HepG2 (cell line): ENCODE measurements around the gene SPNS3. TPM values are rescaled to one million over a fixed set of nuclear protein-coding genes. Genes with fewer than 3 reads are reported as not detected.

ENCODE experiments used
- ATAC-seq: fragments of 200-7000 bp; cut with Tn5 transposase; 3 replicates; pipeline ENCODE4 v1.9.1; 2020; ENCODE audit warnings: mild to moderate bottlenecking, moderate library complexity
- BruUV-seq: library from RNA; stranded (reverse); fragments of 400-500 nt; replicated peaks from 2 replicates; lab custom pipeline; 2021; lab: Mats Ljungman, UMichigan
- CTCF ChIA-PET: fragments of 300-600 bp; formaldehyde crosslinking; extraction: SDS; loops from one replicate; lab custom pipeline; 2021; ENCODE audit warnings: low total read pairs, inconsistent platforms, low intra/inter-chr PET ratio; lab: Yijun Ruan, JAX
- POLR2A ChIA-PET: fragments of 350-600 bp; sonication (Branson Sonifier 250); formaldehyde crosslinking; loops from one replicate; lab custom pipeline; 2020; ENCODE audit warnings: antibody characterized with exemption, inconsistent platforms; lab: Yijun Ruan, JAX
- DNase-seq: peaks from one replicate; pipeline ENCODE4 v3.0.0-alpha.2; 2015; ENCODE audit warnings: low spot score
- FAIRE-seq: peaks from 3 replicates; lab custom pipeline; 2011; peaks lifted over from hg19 to GRCh38; lab: Jason Lieb, UNC
- H2AFZ ChIP-seq: one replicate; pipeline ENCODE4 v1.6.1; 2011; ENCODE audit warnings: low read length, inconsistent platforms
- H3K27ac ChIP-seq: fragments of 300-600 bp; 3 replicates; pipeline ENCODE4 v1.8.0; 2011; ENCODE audit warnings: mixed run types, mild to moderate bottlenecking, mixed read lengths, low read length, inconsistent platforms; ENCODE audit not compliant: insufficient read depth; ENCODE audit errors: extremely low read length
- H3K27me3 ChIP-seq, 2 experiments: fragments of 200-600 bp in 1 of 2; 2 replicates in 1 of 2; 3 replicates in 1 of 2; pipeline versions ENCODE4 v1.6.0 to v1.8.0; 2011; ENCODE audit warnings: low read length in 2 of 2, mild to moderate bottlenecking in 2 of 2, moderate library complexity in 2 of 2, inconsistent platforms in 1 of 2; ENCODE audit not compliant: insufficient read depth in 2 of 2, control insufficient read depth in 1 of 2
- H3K36me3 ChIP-seq, 2 experiments: fragments of 200-600 bp in 1 of 2; replicated peaks in 1 of 2; 2 replicates in 1 of 2; 3 replicates in 1 of 2; pipeline versions ENCODE4 v1.5.1 to v1.8.0; 2011; ENCODE audit warnings: low read length in 2 of 2, inconsistent platforms in 1 of 2; ENCODE audit not compliant: insufficient read depth in 2 of 2, control insufficient read depth in 1 of 2
- H3K4me1 ChIP-seq: 2 replicates; pipeline ENCODE4 v1.5.1; 2012; ENCODE audit warnings: low read length, inconsistent platforms; ENCODE audit not compliant: insufficient read depth
- H3K4me2 ChIP-seq: 2 replicates; pipeline ENCODE4 v1.6.0; 2011; ENCODE audit warnings: low read depth, low read length, inconsistent platforms
- H3K4me3 ChIP-seq, 3 experiments: fragments of 200-600 bp in 1 of 3; sonication (generic), shearing (Covaris generic) in 1 of 3; replicated peaks in 1 of 3; 2 replicates each; pipeline ENCODE4 v1.5.1; 2011 to 2016; ENCODE audit warnings: low read length in 3 of 3, inconsistent platforms in 2 of 3, low read depth in 2 of 3, mild to moderate bottlenecking in 2 of 3, control low read depth in 1 of 3, mixed read lengths in 1 of 3; ENCODE audit not compliant: insufficient read depth in 1 of 3
- H3K79me2 ChIP-seq: one replicate; pipeline ENCODE4 v1.6.1; 2011; ENCODE audit warnings: low read length, inconsistent platforms; ENCODE audit not compliant: insufficient read depth
- H3K9ac ChIP-seq: 2 replicates; pipeline ENCODE4 v1.6.0; 2011; ENCODE audit warnings: mild to moderate bottlenecking, low read depth, low read length, inconsistent platforms; ENCODE audit not compliant: insufficient read depth
- H3K9me3 ChIP-seq: 2 replicates; pipeline ENCODE4 v1.5.1; 2012; ENCODE audit warnings: mild to moderate bottlenecking, low read length
- H4K20me1 ChIP-seq: 2 replicates; pipeline ENCODE4 v1.6.0; 2011; ENCODE audit warnings: inconsistent platforms, mild to moderate bottlenecking, low read length, moderate library complexity; ENCODE audit not compliant: insufficient read depth
- ADNP ChIP-seq: sonication (generic); formaldehyde crosslinking; IDR thresholded peaks from 2 replicates; pipeline ENCODE4 v1.4.0; 2020; ENCODE audit warnings: missing genetic modification reagents
- ATM ChIP-seq: fragments of 450-650 bp; IDR thresholded peaks from 2 replicates; pipeline ENCODE4 v1.7.1; 2017; ENCODE audit warnings: mild to moderate bottlenecking, borderline replicate concordance
- CHD4 ChIP-seq: fragments of 200-600 bp; sonication (generic); IDR thresholded peaks from 2 replicates; pipeline ENCODE4 v1.7.0; 2017; ENCODE audit warnings: mild to moderate bottlenecking, low read length, borderline replicate concordance
- E2F5 ChIP-seq: sonication (generic); formaldehyde crosslinking; conservative IDR thresholded peaks from 2 replicates; pipeline ENCODE4 v1.4.0; 2020; ENCODE audit warnings: missing genetic modification reagents
- EED ChIP-seq: sonication (generic); formaldehyde crosslinking; IDR thresholded peaks from 2 replicates; pipeline ENCODE4 v1.5.0; 2020; ENCODE audit warnings: mild to moderate bottlenecking, missing genetic modification reagents
- ELF1 ChIP-seq: sonication (generic); formaldehyde crosslinking; IDR thresholded peaks from 2 replicates; pipeline ENCODE4 v1.4.0; 2020; ENCODE audit warnings: missing genetic modification reagents
- MED13 ChIP-seq: sonication (generic); formaldehyde crosslinking; IDR thresholded peaks from 2 replicates; pipeline ENCODE4 v1.5.0; 2020; ENCODE audit warnings: missing genetic modification reagents
- MLXIP ChIP-seq: sonication (generic); formaldehyde crosslinking; IDR thresholded peaks from 2 replicates; pipeline ENCODE4 v1.9.0; 2021; ENCODE audit warnings: missing genetic modification reagents, borderline replicate concordance
- NFKBIZ ChIP-seq: IDR thresholded peaks from 2 replicates; pipeline ENCODE4 v1.6.1; 2018; ENCODE audit warnings: missing genetic modification reagents, missing compliant biosample characterization
- ONECUT2 ChIP-seq: sonication (generic); formaldehyde crosslinking; IDR thresholded peaks from 2 replicates; pipeline ENCODE4 v1.4.0; 2020; ENCODE audit warnings: missing genetic modification reagents
- SATB2 ChIP-seq: sonication (generic); formaldehyde crosslinking; IDR thresholded peaks from 2 replicates; pipeline ENCODE4 v1.5.0; 2020; ENCODE audit warnings: missing genetic modification reagents
- SMAD3 ChIP-seq: sonication (generic); formaldehyde crosslinking; IDR thresholded peaks from 2 replicates; pipeline ENCODE4 v1.4.0; 2020; ENCODE audit warnings: missing genetic modification reagents
- SP140L ChIP-seq: sonication (generic); formaldehyde crosslinking; IDR thresholded peaks from 2 replicates; pipeline ENCODE4 v1.4.0; 2020; ENCODE audit warnings: missing genetic modification reagents, borderline replicate concordance
- SRSF4 ChIP-seq: fragments of 200-400 bp; formaldehyde crosslinking; IDR thresholded peaks from one replicate; pipeline ENCODE4 v1.6.1; 2018; ENCODE audit warnings: mild to moderate bottlenecking, low read depth, low read length, moderate library complexity; ENCODE audit not compliant: poor library complexity, severe bottlenecking
- SRY ChIP-seq: sonication (generic); formaldehyde crosslinking; IDR thresholded peaks from 2 replicates; pipeline ENCODE4 v1.8.0; 2022; ENCODE audit warnings: mild to moderate bottlenecking, missing genetic modification reagents
- U2AF1 ChIP-seq: fragments of 200-400 bp; formaldehyde crosslinking; optimal IDR thresholded peaks from 2 replicates; pipeline ENCODE3; 2017; ENCODE audit warnings: mild to moderate bottlenecking, low read depth, low read length
- UBTF ChIP-seq: sonication (generic); formaldehyde crosslinking; IDR thresholded peaks from 2 replicates; pipeline ENCODE4 v1.4.0; 2020; ENCODE audit warnings: mild to moderate bottlenecking, missing genetic modification reagents
- ZFP41 ChIP-seq: sonication (generic); formaldehyde crosslinking; IDR thresholded peaks from 2 replicates; pipeline ENCODE4 v1.4.0; 2020; ENCODE audit warnings: mild to moderate bottlenecking, missing genetic modification reagents, borderline replicate concordance
- ZNF446 ChIP-seq: sonication (generic); formaldehyde crosslinking; IDR thresholded peaks from 2 replicates; pipeline ENCODE4 v1.5.0; 2020; ENCODE audit warnings: mild to moderate bottlenecking, missing genetic modification reagents
- WGBS: methylation state at CpG from one replicate; pipeline ENCODE4 v1.1.6; 2017; ENCODE audit warnings: low lambda C conversion rate; 5-methylcytosine and 5-hydroxymethylcytosine counted together
- in situ Hi-C: cut with HindIII; loops from 2 replicates; pipeline ENCODE4 v1.10.0; 2017; ENCODE audit warnings: low pct_unique_long_range_greater_than_20kb; ENCODE audit not compliant: extremely low pct_ligation_motif_present
- intact Hi-C: fragments of 100-400 bp; cut with micrococcal nuclease; formaldehyde crosslinking; loops from one replicate; pipeline ENCODE4 v1.10.0; 2022; ENCODE audit not compliant: unreplicated experiment
- polyA plus RNA-seq, 8 experiments: library from polyadenylated mRNA; depleted of rRNA in 3 of 8; stranded (reverse) in 7 of 8; unstranded in 1 of 8; fragments of >200 nt; fragmentation: Illumina TruSeq in 4 of 8; extraction: Trizol in 4 of 8; gene quantifications; 2 replicates each; pipeline versions ENCODE4 v1.2.1 to v1.2.3, GENCODE V29; 2011 to 2016; ENCODE audit warnings: low read depth in 4 of 8, missing spikeins in 1 of 8, mixed read lengths in 1 of 8; ENCODE audit not compliant: insufficient read depth in 1 of 8
- total RNA-seq, 5 experiments: library from RNA; depleted of rRNA; stranded (reverse); fragments of >200 nt; fragmentation: Illumina TruSeq; extraction: Trizol; gene quantifications; 2 replicates each; pipeline ENCODE4 v1.2.3, GENCODE V29; 2016; ENCODE audit warnings: low read depth in 1 of 5

Gene SPNS3
- total and polyA plus RNA-seq, 2 of the 13 experiments (the other 11 are each of a cell fraction or from before 2014, with no cell fraction given), result not detected

GRCh38 chr17:4405699-4406098 lies 28.0 kb upstream of the SPNS3 start:
- H3K9me3 ChIP-seq, result no peaks in the 10 kb centered on the region
- H3K4me2 ChIP-seq, result peak overlapping the region; percentile 37; the same call in 1 of the 2 replicates
- ATAC-seq (peak; percentile 54), FAIRE-seq (no peak), DNase-seq (no peak)
- H3K9ac ChIP-seq, result no peak overlapping the region
- H4K20me1 ChIP-seq, result no peaks in the 10 kb centered on the region
- no peaks in the 10 kb centered on the region for H3K27me3 ChIP-seq
- no peaks in the 10 kb centered on the region for H3K36me3 ChIP-seq
- POLR2A ChIA-PET, result no interaction called here
- H3K27ac ChIP-seq, result no peak overlapping the region
- CTCF ChIA-PET, result no interaction called here
- TF ChIP-seq SRY (CRISPR knock-in tag) (no peak), U2AF1 (no peak), E2F5 (no peak), SRSF4 (no peak), MED13 (CRISPR knock-in tag) (no peak), ZNF446 (CRISPR knock-in tag) (no peak), ZFP41 (CRISPR knock-in tag) (no peak), SMAD3 (CRISPR knock-in tag) (no peak), ADNP (CRISPR knock-in tag) (no peak), EED (CRISPR knock-in tag) (no peak), UBTF (CRISPR knock-in tag) (no peak), MLXIP (CRISPR knock-in tag) (no peak), SATB2 (CRISPR knock-in tag) (no peak), ELF1 (CRISPR knock-in tag) (no peak), ONECUT2 (CRISPR knock-in tag) (no peak), NFKBIZ (CRISPR knock-in tag) (no peak), ATM (no peak), CHD4 (no peak), SP140L (no peak)
- 70% methylated on average over 3 of the region's 5 CpGs for WGBS
- peaks cover 18% of the 10 kb centered on the region for H3K4me1 ChIP-seq
- intact Hi-C loops (no loop called here), in situ Hi-C loops (no loop called here)
- H2AFZ ChIP-seq, result no peak overlapping the region
- no TSS peak for BruUV-seq
- H3K4me3 ChIP-seq, result no peak overlapping the region
- no peaks in the 10 kb centered on the region for H3K79me2 ChIP-seq
